GM12872 (cell line): ENCODE data around the gene TMEM273.

ENCODE experiments used
- CTCF ChIP-seq: IDR thresholded peaks from 3 replicates; pipeline ENCODE4 v1.5.1; 2011; ENCODE audit warnings: low read depth, mild to moderate bottlenecking, low read length, moderate library complexity; ENCODE audit not compliant: insufficient read depth

Gene TMEM273

GRCh38 chr10:49144058-49144720 is 44.0 kb downstream of the TMEM273 start:
- TF ChIP-seq CTCF = no peak

- TF ChIP-seq CTCF = no peak
Measured at GRCh38 chr10:49143249-49143648, 44.9 kb downstream of the TMEM273 start.

DNA sequence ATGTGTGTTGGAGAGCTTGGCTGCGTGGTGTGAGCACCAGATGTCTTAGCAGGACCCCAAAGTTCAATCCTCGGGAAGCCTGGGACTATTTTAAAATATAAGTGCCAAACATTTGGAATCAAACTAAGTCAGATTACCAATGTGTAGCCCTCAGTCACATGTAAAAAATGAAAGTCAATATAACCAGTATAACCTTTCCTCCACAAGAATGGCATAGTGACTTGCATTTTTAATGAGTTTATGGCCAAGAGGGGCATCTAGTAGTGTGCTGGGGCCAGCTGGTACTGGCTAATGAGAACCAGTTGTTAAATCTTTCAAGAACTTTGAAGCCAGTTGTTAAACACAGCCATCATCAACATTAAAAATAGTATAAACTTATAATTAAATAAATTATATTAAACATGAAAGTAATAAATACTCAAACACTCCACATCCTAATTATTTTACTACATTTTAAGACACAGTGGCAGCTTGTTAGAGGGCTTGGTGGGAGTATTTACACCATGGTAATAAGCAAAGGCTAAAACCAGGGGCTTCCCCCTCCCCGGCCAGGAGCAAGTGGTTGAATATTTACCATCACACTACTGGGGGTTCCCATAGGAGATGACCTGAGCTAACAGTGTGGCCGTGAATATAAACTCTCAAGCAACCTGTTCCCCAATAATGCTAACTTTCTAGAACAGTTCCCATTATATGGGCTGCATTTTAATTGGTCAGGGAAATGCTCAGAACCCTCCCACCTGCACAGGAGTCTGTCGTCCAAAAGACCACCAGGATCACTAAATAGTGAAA is 46.5 kb downstream of the TMEM273 start:
- TF ChIP-seq CTCF = no peak

GRCh38 chr10:49140304-49141177 is 47.6 kb downstream of the TMEM273 start:
- TF ChIP-seq CTCF = no peak

DNA sequence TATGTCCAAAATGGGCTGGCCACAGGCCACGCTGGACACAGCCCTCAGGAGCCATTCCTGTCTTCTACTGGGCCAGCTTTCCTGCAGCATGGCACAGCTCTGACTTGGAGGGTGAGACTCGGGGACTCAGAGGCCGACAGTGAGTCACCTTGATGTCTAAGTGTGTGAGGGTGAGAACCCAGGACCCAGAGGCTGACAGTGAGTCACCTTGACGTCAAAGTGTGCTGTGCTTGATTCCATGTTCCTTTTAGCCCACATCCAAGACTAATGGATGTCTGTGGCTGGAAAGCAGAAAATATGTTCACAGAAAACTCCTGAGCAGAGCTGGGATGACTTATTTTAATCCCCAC is 48.4 kb downstream of the TMEM273 start:
- no peak for TF ChIP-seq CTCF

DNA sequence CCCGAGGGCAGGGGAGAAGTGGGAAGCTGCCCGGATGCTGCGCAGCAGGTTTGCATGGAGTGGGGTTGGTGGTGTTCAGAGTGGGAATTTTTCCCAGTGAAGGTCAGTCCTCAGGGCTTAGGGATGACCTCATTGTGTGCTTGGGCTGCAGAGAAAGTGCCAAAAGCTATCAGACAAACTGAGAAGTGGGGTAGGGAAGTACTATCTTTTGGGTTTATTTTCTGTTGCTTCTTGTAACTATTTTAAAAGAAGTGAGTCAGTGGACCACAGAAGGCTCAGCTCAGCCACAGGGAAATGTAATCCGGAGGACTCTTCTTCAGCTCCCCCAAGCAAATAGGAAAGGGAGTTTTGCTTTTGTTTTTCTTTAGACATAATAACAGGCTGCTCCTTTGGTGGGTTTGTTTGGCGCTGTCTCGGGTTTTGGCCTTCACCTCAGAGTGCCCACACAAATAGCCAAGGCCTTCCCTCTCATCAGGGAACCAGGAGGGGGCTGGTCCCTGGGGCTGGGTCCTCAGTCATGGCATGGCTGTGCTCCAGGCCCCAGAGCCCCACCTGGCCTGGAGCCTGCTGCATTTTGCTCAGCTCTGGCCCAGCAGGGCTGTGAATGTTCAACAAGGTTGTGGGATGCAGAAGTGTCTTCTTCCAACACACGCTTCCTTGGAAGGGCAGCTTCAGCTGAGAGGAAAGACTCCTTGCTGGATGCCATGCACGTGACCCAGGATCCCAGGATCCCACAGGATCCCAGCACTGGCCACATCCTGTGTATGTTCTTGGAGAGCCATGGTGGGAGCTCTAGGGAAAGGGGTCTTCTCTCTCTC is 49.0 kb downstream of the TMEM273 start:
- TF ChIP-seq CTCF = no peak
